ENCODE data around the gene ACTL8. TPM values are rescaled to one million over a fixed set of nuclear protein-coding genes. Genes with fewer than 3 reads are reported as not detected.

ACTL8 gene
- total and polyA plus RNA-seq, 2 donors from 2014 or later = not detected

DNA sequence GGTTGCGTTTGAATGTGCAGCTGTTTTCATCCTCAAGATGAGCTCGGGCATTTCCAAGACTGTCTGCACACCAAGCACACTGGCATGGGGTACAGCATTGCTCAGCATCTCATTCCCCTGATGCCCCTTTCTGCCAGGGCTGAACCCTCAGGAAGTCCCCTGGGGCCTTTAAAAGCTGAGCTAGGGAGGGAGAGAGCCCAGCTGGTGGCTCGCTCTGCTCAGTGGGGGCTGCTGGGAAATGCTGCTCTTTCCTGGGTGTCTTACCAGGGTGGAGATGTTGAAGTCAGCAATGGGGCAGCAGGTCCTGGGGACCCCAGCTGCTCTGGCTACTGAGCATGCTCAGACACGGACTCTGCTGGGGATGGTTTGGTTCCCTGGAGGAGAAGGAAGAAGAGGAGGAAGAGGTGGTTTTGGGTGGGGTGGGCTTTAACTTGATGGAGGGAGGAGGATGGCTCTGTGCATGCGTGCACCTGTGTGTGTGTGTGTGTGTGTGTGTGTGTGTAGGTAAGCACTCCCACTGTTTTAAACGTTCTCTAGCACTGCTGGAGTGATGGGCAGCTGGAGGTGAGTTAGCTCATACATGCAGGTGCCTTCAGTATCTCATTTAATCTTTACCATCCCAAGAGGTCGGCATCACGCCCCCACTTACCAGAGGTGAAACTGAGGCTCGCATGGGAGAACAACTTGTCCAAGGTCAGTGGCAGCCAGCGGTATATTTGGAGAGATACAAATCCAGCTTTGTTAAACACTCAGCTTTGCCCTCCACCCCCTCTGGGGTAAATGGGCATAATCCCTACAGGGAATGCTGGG is 40.9 kb downstream of the ACTL8 start:
- peaks cover 4% of the 10 kb centered on the region for H3K27me3 ChIP-seq (ENCODE audit: control insufficient read depth, insufficient read depth, low read length)
- no peaks in the 10 kb centered on the region for H3K9me3 ChIP-seq (ENCODE audit: control insufficient read depth in 2 of 3, insufficient read depth in 1 of 3, low read length in 3 of 3)
- H3K9ac ChIP-seq (ENCODE audit: low read length in 3 of 3) = no peak overlapping the region
- no peak overlapping the region for H3K4me3 ChIP-seq (ENCODE audit: low read length in 3 of 3)
- FAIRE-seq = no peak
- DNase-seq = no peak
- intact Hi-C loops (cut with DNase I) = no loop called here
- no peaks in the 10 kb centered on the region for H3K36me3 ChIP-seq (ENCODE audit: control insufficient read depth in 2 of 3, insufficient read depth in 3 of 3, low read length in 3 of 3)
- TF ChIP-seq, protein P1, sequence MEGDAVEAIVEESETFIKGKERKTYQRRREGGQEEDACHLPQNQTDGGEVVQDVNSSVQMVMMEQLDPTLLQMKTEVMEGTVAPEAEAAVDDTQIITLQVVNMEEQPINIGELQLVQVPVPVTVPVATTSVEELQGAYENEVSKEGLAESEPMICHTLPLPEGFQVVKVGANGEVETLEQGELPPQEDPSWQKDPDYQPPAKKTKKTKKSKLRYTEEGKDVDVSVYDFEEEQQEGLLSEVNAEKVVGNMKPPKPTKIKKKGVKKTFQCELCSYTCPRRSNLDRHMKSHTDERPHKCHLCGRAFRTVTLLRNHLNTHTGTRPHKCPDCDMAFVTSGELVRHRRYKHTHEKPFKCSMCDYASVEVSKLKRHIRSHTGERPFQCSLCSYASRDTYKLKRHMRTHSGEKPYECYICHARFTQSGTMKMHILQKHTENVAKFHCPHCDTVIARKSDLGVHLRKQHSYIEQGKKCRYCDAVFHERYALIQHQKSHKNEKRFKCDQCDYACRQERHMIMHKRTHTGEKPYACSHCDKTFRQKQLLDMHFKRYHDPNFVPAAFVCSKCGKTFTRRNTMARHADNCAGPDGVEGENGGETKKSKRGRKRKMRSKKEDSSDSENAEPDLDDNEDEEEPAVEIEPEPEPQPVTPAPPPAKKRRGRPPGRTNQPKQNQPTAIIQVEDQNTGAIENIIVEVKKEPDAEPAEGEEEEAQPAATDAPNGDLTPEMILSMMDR (IDR thresholded peaks at IDR 0.05; ENCODE audit: borderline replicate concordance, extremely low read depth, insufficient read depth) = no peak
- no peaks in the 10 kb centered on the region for H3K4me1 ChIP-seq (ENCODE audit: control insufficient read depth in 2 of 3, insufficient read depth in 2 of 3, low read depth in 1 of 3, low read length in 3 of 3)
- H3K27ac ChIP-seq (ENCODE audit: low read depth in 2 of 2, low read length in 2 of 2) = no peak overlapping the region

DNA sequence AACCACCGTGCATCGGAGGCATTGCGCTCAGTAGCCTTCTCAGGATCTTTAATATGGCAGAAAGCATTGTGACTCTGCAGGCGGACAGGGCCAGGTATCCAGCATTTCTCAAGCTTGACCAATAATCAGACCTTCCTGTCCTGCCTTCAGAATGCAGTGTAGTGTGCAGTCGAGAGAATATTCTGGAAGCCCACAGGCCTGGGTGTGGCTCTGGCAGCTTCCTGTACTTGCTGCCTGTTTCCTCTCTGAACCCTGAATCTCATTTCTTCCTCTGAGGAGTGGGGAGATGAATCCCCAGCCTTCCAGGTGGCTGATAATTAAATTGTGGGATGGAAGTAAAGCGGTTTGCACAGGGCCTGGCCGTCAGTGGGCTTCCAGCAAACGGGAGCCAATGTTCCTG is 42.3 kb downstream of the ACTL8 start:
- Histone ChIP-seq H3K9ac (ENCODE audit: low read length in 3 of 3) (no peak overlapping the region), H3K27me3 (ENCODE audit: control insufficient read depth, insufficient read depth, low read length) (peaks cover 4% of the 10 kb centered on the region), H3K4me1 (ENCODE audit: control insufficient read depth in 2 of 3, insufficient read depth in 2 of 3, low read depth in 1 of 3, low read length in 3 of 3) (no peaks in the 10 kb centered on the region), H3K27ac (ENCODE audit: low read depth in 2 of 2, low read length in 2 of 2) (no peak overlapping the region), H3K4me3 (ENCODE audit: low read length in 3 of 3) (no peak overlapping the region), H3K9me3 (ENCODE audit: control insufficient read depth in 2 of 3, insufficient read depth in 1 of 3, low read length in 3 of 3) (no peaks in the 10 kb centered on the region), H3K36me3 (ENCODE audit: control insufficient read depth in 2 of 3, insufficient read depth in 3 of 3, low read length in 3 of 3) (no peaks in the 10 kb centered on the region)
- TF ChIP-seq, protein P1 (IDR thresholded peaks at IDR 0.05; ENCODE audit: borderline replicate concordance, extremely low read depth, insufficient read depth) = no peak
- FAIRE-seq (no peak), DNase-seq (no peak)
- intact Hi-C loops (cut with DNase I) = no loop called here

- FAIRE-seq (no peak), DNase-seq (no peak)
- Histone ChIP-seq H3K27me3 (ENCODE audit: control insufficient read depth, insufficient read depth, low read length) (peaks cover 4% of the 10 kb centered on the region), H3K36me3 (ENCODE audit: control insufficient read depth in 2 of 3, insufficient read depth in 3 of 3, low read length in 3 of 3) (no peaks in the 10 kb centered on the region), H3K9ac (ENCODE audit: low read length in 3 of 3) (no peak overlapping the region), H3K27ac (ENCODE audit: low read depth in 2 of 2, low read length in 2 of 2) (no peak overlapping the region), H3K9me3 (ENCODE audit: control insufficient read depth in 2 of 3, insufficient read depth in 1 of 3, low read length in 3 of 3) (no peaks in the 10 kb centered on the region), H3K4me1 (ENCODE audit: control insufficient read depth in 2 of 3, insufficient read depth in 2 of 3, low read depth in 1 of 3, low read length in 3 of 3) (no peaks in the 10 kb centered on the region), H3K4me3 (ENCODE audit: low read length in 3 of 3) (no peak overlapping the region)
- intact Hi-C loops (cut with DNase I) = no loop called here
- TF ChIP-seq, protein P1 (IDR thresholded peaks at IDR 0.05; ENCODE audit: borderline replicate concordance, extremely low read depth, insufficient read depth) = no peak
These were observed 42.9 kb downstream of the ACTL8 start for GRCh38 chr1:17798011-17798410.

All from kidney (tissue), 14 donors.